ENCODE measurements around the gene NAP1L1.

- TF ChIP-seq POLR2AphosphoS5 (IDR thresholded peaks at IDR 0.05) (no peak), CTCF (IDR thresholded peaks at IDR 0.05 in 8 of 11, conservative IDR thresholded peaks at IDR 0.05 in 3 of 11) (no peak), POLR2A (IDR thresholded peaks at IDR 0.05) (no peak)
Observed at GRCh38 chr12:76022506-76022905, 62.0 kb downstream of the NAP1L1 start.
